Omental fat pad (tissue), 4 donors: ENCODE data around the gene PCDHB11. TPM values are rescaled to one million over a fixed set of nuclear protein-coding genes. Genes with fewer than 3 reads are reported as not detected.
"Not testable (repeated sequence)": the region's sequence is repeated elsewhere in the genome, so short reads cannot be mapped to it uniquely, and the experiment has no call there.

Experiments
- ATAC-seq: fragments of 150-250 bp; one replicate; pipeline ENCODE4 v1.9.1; 2016; ENCODE audit warnings: mild to moderate bottlenecking, moderate library complexity; ENCODE audit not compliant: low FRiP score
- DNase-seq: peaks from one replicate; pipeline ENCODE4 v3.0.0-alpha.2; 2019; ENCODE audit warnings: low spot score
- total RNA-seq, 4 donors: library from RNA; depleted of rRNA; stranded (reverse); fragments of >200 nt; gene quantifications; one replicate each; pipeline ENCODE4 v1.1.0, GENCODE V29; 2016
- TF ChIP-seq, protein P1 (sequence below), 3 donors: fragments of 450-650 bp; IDR thresholded peaks; one replicate each; pipeline ENCODE4 v1.5.1; 2016 to 2017; ENCODE audit warnings: antibody characterized with exemption in 3 of 3, mild to moderate bottlenecking in 3 of 3, moderate library complexity in 2 of 3

PCDHB11 gene
- total RNA-seq, 4 donors from 2014 or later, result 1.3 to 2.4 (median 1.7) TPM

DNA sequence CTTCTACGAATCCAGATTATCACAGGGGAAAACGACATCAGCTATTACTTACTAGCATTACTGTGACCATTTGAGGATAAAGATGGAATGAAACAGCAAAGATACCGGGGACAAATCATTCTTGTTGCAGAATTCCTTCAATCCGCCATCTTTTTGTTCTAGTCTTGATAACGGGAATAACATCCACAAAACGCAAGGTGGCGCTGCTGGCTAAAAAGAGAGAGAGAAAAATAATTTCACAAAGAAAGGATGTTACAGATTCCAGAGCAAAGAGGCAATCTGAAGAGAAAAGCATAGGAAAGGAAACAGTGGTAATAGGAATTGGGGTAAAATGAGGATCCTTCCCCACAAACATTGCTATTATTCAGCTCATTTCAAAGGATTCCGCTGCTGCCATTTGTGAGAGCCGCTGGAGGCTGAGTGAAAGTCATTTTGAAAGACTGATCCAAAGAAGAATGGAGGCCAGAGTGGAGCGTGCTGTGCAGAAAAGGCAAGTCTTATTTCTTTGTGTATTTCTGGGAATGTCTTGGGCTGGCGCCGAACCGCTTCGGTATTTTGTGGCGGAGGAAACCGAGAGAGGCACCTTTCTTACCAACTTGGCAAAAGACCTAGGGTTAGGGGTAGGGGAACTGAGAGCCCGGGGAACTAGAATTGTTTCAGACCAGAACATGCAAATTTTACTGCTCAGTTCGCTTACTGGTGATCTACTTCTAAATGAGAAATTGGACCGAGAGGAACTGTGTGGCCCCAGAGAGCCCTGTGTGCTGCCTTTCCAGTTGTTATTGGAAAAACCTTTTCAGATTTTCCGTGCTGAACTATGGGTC is 26.8 kb upstream of the PCDHB11 start, which contains the start of gene PCDHB7:
PCDHB7 (plus strand) TSS at position 264 of the 824 bp plus-strand sequence; CDS start at position 456, 192 bp downstream.
- no peak for ATAC-seq
- DNase-seq, result no peak
- TF ChIP-seq, protein P1, sequence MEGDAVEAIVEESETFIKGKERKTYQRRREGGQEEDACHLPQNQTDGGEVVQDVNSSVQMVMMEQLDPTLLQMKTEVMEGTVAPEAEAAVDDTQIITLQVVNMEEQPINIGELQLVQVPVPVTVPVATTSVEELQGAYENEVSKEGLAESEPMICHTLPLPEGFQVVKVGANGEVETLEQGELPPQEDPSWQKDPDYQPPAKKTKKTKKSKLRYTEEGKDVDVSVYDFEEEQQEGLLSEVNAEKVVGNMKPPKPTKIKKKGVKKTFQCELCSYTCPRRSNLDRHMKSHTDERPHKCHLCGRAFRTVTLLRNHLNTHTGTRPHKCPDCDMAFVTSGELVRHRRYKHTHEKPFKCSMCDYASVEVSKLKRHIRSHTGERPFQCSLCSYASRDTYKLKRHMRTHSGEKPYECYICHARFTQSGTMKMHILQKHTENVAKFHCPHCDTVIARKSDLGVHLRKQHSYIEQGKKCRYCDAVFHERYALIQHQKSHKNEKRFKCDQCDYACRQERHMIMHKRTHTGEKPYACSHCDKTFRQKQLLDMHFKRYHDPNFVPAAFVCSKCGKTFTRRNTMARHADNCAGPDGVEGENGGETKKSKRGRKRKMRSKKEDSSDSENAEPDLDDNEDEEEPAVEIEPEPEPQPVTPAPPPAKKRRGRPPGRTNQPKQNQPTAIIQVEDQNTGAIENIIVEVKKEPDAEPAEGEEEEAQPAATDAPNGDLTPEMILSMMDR (IDR thresholded peaks at IDR 0.05), result no peak

- DNase-seq, ATAC-seq: not testable (repeated sequence)
Measured at GRCh38 chr5:141174291-141175104, 24.9 kb upstream of the PCDHB11 start.

DNA sequence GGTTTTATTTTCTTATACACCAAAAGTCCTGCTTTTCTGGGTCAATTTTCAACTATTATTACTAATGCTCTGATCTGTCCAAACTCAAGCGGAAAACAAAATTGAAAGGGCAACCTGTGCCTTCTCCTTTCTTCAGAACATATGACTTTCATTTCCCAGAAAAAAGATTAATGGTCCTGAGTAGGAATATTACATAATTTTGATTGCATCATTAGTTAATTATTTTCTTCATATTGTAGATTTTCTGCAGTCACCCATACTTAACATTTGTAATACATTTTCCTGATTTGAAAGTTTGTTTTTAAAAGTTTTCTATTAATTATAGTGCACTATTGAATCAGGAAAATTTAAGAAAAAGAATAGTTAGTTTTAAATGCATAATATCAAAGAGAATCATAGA is 23.5 kb upstream of the PCDHB11 start:
- DNase-seq, result no peak
- no peak for ATAC-seq
- TF ChIP-seq, protein P1 (IDR thresholded peaks at IDR 0.05), result no peak

DNA sequence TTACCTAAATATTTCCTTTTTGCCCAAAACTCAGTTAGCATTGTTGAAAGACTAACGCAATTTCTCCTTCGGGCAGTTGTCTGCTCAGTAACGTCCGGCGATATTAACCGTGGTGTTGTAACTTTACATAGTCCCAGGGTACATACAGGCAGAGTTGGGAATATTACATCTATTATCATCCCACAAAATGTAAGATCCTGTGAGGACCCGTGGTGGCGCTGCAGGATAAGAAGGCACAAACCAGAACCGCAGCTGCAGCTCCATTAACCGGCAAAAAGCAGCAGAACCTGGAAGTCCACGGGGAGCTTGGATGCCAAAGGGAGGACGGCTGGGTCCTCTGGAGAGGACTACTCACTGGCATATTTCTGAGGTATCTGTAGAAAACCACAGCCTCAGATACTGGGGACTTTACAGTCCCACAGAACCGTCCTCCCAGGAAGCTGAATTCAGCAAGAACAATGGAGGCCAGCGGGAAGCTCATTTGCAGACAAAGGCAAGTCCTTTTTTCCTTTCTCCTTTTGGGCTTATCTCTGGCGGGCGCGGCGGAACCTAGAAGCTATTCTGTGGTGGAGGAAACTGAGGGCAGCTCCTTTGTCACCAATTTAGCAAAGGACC is 21.7 kb upstream of the PCDHB11 start, which contains the start of gene PCDHB8:
PCDHB8 (plus strand) TSS at position 214 of the 615 bp plus-strand sequence; CDS start at position 459, 245 bp downstream.
- DNase-seq, ATAC-seq: not testable (repeated sequence)

GRCh38 chr5:141179371-141179770 is 20.1 kb upstream of the PCDHB11 start:
- ATAC-seq, result not testable (repeated sequence)

DNA sequence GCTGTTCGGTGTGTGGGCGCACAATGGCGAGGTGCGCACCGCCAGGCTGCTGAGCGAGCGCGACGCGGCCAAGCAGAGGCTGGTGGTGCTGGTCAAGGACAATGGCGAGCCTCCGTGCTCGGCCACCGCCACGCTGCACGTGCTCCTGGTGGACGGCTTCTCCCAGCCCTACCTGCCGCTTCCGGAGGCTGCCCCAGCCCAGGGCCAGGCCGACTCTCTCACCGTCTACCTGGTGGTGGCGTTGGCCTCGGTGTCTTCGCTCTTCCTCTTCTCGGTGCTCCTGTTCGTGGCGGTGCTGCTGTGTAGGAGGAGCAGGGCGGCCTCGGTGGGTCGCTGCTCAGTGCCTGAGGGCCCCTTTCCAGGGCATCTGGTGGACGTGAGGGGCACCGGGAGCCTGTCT is 19.6 kb upstream of the PCDHB11 start:
- DNase-seq, ATAC-seq: not testable (repeated sequence)

More at GRCh38 chr5:141179371-141179770, 20.1 kb upstream of the PCDHB11 start:
- not testable (repeated sequence) for DNase-seq

DNA sequence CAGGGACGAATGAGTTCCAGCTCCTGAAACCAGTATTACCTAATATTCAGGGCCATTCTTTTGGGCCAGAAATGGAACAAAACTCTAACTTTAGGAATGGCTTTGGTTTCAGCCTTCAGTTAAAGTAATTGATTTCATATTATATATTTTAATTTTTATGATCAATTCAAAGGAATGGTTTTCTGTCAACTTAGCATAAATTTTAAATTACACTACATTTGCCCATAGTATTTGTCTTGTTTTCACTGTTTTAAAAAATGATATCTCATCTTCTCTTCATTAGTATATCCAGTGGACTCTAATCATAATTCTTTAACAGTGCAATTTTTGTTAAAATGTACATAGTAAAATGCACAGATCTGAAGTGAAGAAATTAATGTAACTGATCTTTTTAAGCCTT is 19.1 kb upstream of the PCDHB11 start:
- ATAC-seq (no peak), DNase-seq (no peak)
- TF ChIP-seq, protein P1 (IDR thresholded peaks at IDR 0.05), result no peak

- DNase-seq, result no peak
- TF ChIP-seq, protein P1 (IDR thresholded peaks at IDR 0.05), result no peak
- ATAC-seq, result no peak
Measured at GRCh38 chr5:141182248-141182647, 17.2 kb upstream of the PCDHB11 start, which contains the start of gene PCDHB16. Gene PCDHB16 (plus strand): TSS chr5:141182387. CDS start chr5:141182560, 173 bp downstream.

DNA sequence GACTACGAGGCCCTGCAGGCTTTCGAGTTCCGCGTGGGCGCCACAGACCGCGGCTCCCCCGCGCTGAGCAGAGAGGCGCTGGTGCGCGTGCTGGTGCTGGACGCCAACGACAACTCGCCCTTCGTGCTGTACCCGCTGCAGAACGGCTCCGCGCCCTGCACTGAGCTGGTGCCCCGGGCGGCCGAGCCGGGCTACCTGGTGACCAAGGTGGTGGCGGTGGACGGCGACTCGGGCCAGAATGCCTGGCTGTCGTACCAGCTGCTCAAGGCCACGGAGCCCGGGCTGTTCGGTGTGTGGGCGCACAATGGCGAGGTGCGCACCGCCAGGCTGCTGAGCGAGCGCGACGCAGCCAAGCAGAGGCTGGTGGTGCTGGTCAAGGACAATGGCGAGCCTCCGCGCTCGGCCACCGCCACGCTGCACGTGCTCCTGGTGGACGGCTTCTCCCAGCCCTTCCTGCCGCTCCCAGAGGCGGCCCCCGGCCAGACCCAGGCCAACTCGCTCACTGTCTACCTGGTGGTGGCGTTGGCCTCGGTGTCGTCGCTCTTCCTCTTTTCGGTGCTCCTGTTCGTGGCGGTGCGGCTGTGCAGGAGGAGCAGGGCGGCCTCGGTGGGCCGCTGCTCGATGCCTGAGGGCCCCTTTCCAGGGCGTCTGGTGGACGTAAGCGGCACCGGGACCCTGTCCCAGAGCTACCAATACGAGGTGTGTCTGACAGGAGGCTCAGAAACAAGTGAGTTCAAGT is 15.1 kb upstream of the PCDHB11 start:
- not testable (repeated sequence) for ATAC-seq, DNase-seq
